Measurements from ENCODE around the gene TNIP1. TPM values are rescaled to one million over a fixed set of nuclear protein-coding genes. Genes with fewer than 3 reads are reported as not detected.
A peak's percentile ranks its signal among the peaks of the same experiment; 100 is the strongest.

TNIP1 gene
- total RNA-seq, 1 donor from 2014 or later = 512 TPM

DNA sequence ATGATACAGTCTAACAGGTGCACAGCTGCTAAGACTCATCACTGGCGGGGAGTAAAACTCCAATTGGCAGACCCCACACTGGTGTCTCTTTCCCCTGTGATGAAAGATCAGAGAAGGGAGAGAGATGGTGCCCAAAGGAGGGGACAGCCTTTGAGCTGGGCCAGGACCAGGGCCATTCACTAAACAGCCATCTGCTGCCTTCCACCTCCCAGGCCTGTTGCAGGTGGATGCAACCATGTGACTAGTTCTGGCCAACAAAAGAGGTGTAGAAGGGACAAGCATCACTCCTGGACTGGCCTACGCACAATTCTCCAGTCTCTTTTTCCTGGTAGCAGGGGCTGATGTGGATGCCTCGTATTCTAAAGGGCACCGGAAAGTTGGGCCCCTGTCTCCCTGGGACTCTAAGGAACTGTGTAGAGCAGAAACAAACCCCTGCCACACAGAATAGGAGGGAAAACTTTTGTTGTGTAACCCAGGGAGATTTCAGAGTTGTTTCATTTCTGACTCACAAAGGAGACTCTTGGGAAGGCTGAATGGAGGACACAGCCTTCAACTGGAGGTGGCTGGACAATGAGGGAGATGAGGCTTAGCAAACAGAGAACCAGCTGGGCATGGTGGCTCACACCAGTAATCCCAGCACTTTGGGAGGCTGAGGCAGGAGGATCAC, 26.9 kb downstream of the TNIP1 start:
- Mint-ChIP-seq H3K4me1 (peaks cover 59% of the 10 kb centered on the region), H3K4me3 (no peak overlapping the region), H3K27me3 (no peaks in the 10 kb centered on the region), H3K36me3 (ENCODE audit: low read depth) (peaks cover 96% of the 10 kb centered on the region), H3K9me3 (no peaks in the 10 kb centered on the region), H3K27ac (peak overlapping the region; percentile 35)
- no peak for ATAC-seq (ENCODE audit: low read depth)
- intact Hi-C loops (cut with micrococcal nuclease) = no loop called here
- ChIA-PET POLR2A (interaction anchor here (0.6 to 4.9 kb wide), 4 partner anchors 26 to 71 kb away, joined by 3 to 44 read pairs (median 5); partner anchors contain the start of gene TNIP1), CTCF (interaction anchor here (0.8 to 16.2 kb wide), 4 partner anchors 33 to 187 kb away, joined by 3 to 625 read pairs (median 8); no protein-coding TSS in a partner anchor)
- DNase-seq = no peak
- TF ChIP-seq, protein P1, sequence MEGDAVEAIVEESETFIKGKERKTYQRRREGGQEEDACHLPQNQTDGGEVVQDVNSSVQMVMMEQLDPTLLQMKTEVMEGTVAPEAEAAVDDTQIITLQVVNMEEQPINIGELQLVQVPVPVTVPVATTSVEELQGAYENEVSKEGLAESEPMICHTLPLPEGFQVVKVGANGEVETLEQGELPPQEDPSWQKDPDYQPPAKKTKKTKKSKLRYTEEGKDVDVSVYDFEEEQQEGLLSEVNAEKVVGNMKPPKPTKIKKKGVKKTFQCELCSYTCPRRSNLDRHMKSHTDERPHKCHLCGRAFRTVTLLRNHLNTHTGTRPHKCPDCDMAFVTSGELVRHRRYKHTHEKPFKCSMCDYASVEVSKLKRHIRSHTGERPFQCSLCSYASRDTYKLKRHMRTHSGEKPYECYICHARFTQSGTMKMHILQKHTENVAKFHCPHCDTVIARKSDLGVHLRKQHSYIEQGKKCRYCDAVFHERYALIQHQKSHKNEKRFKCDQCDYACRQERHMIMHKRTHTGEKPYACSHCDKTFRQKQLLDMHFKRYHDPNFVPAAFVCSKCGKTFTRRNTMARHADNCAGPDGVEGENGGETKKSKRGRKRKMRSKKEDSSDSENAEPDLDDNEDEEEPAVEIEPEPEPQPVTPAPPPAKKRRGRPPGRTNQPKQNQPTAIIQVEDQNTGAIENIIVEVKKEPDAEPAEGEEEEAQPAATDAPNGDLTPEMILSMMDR (IDR thresholded peaks at IDR 0.05) = no peak

DNA sequence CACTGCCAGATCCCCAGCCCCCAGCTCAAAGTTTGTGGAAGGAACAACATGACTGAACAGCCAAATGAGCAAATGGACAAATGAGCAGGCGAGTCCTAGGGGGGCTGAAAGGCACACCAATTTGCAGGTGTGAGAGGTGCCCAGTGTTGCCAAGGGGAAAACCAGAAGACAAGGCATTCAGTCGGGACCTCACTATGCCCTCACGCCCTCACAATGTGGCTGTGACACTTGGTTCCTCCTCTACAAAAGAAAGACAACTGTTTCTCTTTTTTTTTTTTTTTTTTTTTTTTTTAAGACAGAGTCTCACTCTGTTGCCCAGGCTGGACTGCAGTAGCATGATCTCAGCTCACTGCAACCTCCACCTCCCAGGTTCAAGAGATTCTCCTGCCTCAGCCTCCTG, 28.0 kb downstream of the TNIP1 start:
- H3K36me3 Mint-ChIP-seq (ENCODE audit: low read depth) = peaks cover 96% of the 10 kb centered on the region
- intact Hi-C loops (cut with micrococcal nuclease) = no loop called here
- CTCF ChIA-PET = interaction anchor here (1.3 to 16.2 kb wide), 18 partner anchors 11 to 205 kb away, joined by 4 to 625 read pairs (median 10); partner anchors contain the start of gene TNIP1

DNA sequence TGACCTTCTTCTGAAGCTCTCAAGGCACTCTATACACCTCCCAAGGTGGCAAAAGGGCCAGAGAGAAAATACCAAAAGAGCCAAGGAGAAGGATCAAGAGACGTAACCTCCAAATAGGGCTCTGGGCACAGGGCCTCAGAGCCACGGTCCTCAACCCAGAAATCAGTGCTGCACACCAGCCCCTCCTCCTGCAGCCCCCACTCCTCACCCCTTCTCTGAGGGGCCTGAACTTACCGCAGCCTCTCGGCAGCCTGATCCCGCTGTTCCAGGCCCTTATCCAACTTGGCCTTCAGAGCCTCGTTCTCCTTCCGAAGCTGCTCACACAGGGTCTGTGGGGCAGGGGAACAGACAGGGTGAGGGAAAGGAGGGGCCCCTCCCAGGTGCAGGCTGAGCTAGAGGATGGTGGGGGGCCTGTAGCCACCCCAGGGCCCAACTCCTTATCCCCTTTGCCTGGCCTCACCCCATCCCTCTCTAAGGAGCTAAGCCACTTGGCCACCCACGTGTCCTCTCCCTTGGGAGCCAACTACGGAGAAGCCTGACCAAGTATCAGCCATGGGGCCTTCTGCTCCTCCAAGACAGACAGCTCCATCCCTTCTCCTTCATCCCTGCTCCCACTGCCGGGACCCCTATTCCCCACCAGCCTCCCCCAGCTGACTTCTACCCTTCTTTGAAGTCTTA, 28.8 kb downstream of the TNIP1 start:
- DNase-seq (no peak), ATAC-seq (ENCODE audit: low read depth) (no peak)
- Mint-ChIP-seq H3K27me3 (no peaks in the 10 kb centered on the region), H3K4me3 (no peak overlapping the region), H3K36me3 (ENCODE audit: low read depth) (peaks cover 96% of the 10 kb centered on the region), H3K27ac (peak overlapping the region; percentile 76), H3K9me3 (no peaks in the 10 kb centered on the region), H3K4me1 (peaks cover 44% of the 10 kb centered on the region)
- intact Hi-C loops (cut with micrococcal nuclease) = loop anchor here (1.0 to 2.0 kb wide), 6 partner anchors 7 to 264 kb away; no protein-coding TSS in a partner anchor
- TF ChIP-seq, protein P1 (IDR thresholded peaks at IDR 0.05) = no peak
- CTCF ChIA-PET = interaction anchor here (0.9 to 16.2 kb wide), 34 partner anchors 11 to 492 kb away, joined by 3 to 625 read pairs (median 8); partner anchors contain the start of genes ANXA6, SLC36A1 and TNIP1
- POLR2A ChIA-PET = interaction anchor here (0.6 to 4.9 kb wide), 18 partner anchors 8 to 113 kb away, joined by 3 to 44 read pairs (median 6); partner anchors contain the start of genes ANXA6 and TNIP1

More for the DNA sequence above, 28.0 kb downstream of the TNIP1 start:
- TF ChIP-seq, protein P1 (IDR thresholded peaks at IDR 0.05) = no peak
- Mint-ChIP-seq H3K27ac (peak overlapping the region; percentile 73), H3K9me3 (no peaks in the 10 kb centered on the region), H3K27me3 (no peaks in the 10 kb centered on the region), H3K4me3 (no peak overlapping the region), H3K4me1 (peaks cover 48% of the 10 kb centered on the region)
- DNase-seq = no peak
- ATAC-seq (ENCODE audit: low read depth) = no peak
- POLR2A ChIA-PET = interaction anchor here (0.7 to 4.9 kb wide), 14 partner anchors 8 to 105 kb away, joined by 3 to 44 read pairs (median 6); partner anchors contain the start of genes ANXA6 and TNIP1

DNA sequence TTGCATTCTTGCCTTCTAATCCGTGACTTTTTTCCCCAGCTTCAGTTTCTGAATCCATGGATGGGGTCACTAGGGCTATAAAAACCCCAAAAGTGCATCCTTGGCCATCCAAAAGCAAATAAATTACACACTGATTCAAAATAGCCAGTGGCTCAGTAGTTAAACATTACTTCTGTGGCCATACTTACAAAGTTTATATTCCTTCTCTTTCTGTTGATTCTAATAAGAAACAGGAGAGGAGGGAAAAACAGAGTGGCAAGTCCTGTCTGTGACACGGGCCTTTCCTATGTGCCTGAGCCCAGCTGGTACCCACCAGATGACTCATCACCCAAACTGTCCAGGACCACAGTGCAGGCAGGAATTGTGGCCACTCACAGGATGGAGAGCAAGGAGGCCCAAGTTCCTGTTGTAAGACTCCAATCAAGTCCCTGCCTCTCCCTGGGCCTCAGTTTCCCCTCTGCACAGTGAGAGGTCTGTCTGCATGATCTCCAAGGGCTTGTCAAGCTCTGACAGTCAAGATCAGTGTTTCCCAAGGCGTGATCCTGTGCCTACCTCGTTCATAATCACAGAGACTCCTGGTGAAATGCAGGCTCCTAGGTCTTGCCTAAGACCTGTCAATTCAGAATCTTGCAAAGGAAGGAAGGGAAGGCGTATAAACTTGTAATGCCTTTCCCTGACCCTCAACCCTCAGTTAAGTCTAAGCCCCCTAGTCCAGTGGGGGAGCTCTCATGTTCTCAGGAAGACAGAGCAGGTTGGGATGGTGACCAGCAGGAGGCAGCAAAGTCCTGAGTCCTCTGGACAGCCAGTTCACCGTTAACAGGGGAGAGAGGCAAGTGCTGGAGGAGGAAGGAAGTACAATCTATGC, 29.5 kb downstream of the TNIP1 start:
- ChIA-PET POLR2A (interaction anchor here (0.8 to 4.9 kb wide), 16 partner anchors 9 to 114 kb away, joined by 3 to 44 read pairs (median 6); partner anchors contain the start of genes ANXA6 and TNIP1), CTCF (interaction anchor here (0.6 to 16.2 kb wide), 40 partner anchors 10 to 491 kb away, joined by 3 to 625 read pairs (median 6); partner anchors contain the start of genes ANXA6, SLC36A1 and TNIP1)
- Mint-ChIP-seq H3K9me3 (no peaks in the 10 kb centered on the region), H3K4me1 (peaks cover 37% of the 10 kb centered on the region), H3K4me3 (no peak overlapping the region), H3K27me3 (no peaks in the 10 kb centered on the region), H3K27ac (peak overlapping the region; percentile 76), H3K36me3 (ENCODE audit: low read depth) (peaks cover 96% of the 10 kb centered on the region)
- ATAC-seq (ENCODE audit: low read depth) (peak; percentile 89), DNase-seq (peak; percentile 59)
- intact Hi-C loops (cut with micrococcal nuclease) = loop anchor here (1.0 to 2.0 kb wide), 6 partner anchors 8 to 265 kb away; no protein-coding TSS in a partner anchor
- TF ChIP-seq, protein P1 (IDR thresholded peaks at IDR 0.05) = peak; percentile 41
